ENCODE measurements around the gene KIT. TPM values are rescaled to one million over a fixed set of nuclear protein-coding genes. Genes with fewer than 3 reads are reported as not detected.
"Not testable (repeated sequence)": the region's sequence is repeated elsewhere in the genome, so short reads cannot be mapped to it uniquely, and the experiment has no call there.

Gene KIT
- total and polyA plus RNA-seq, 4 experiments from 2014 or later: 2.0 to 5.2 (median 2.6) TPM

DNA sequence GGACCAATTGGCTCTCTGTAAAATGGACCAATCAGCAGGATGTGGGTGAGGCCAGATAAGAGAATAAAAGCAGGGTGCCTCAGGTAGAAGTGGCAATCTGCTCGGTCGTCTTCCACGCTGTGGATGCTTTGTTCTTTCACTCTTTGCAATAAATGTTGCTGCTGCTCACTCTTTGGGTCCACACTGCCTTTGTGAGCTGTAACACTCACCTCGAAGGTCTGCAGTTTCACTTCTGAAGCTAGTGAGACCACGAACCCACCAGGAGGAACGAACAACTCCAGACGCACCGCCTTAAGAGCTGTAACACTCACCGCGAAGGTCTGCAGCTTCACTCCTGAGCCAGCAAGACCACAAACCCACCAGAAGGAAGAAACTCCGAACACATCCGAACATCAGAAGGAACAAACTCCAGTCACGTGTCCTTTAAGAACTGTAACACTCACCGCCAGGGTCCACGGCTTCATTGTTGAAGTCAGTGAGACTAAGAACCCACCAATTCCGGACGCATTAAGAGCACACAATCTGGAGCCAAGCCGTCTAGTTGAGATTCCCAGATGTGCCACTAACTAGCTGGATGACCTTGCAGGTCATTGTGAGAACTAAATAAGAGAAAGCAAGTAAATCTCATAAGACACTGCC, 24.5 kb upstream of the KIT start:
- CTCF ChIA-PET (ENCODE audit: partially characterized antibody); H3K4me3 ChIP-seq (ENCODE audit: low read length in 2 of 2); H3K36me3 ChIP-seq (ENCODE audit: insufficient read depth, low read length); intact Hi-C loops (cut with micrococcal nuclease); H3K9me3 Mint-ChIP-seq; H3K27me3 ChIP-seq (ENCODE audit: insufficient read depth, low read length); H3K9me3 ChIP-seq (ENCODE audit: control insufficient read depth in 1 of 2, low read length in 2 of 2); H3K4me1 Mint-ChIP-seq; H3K4me1 ChIP-seq (ENCODE audit: insufficient read depth, low read length); H3K27ac ChIP-seq (ENCODE audit: low read depth, low read length); DNase-seq; H3K27me3 Mint-ChIP-seq; POLR2A ChIA-PET (ENCODE audit: partially characterized antibody); H3K36me3 Mint-ChIP-seq: not testable (repeated sequence)
- Mint-ChIP-seq H3K27ac (peak overlapping the region in 2 of 7 donors; percentile 37 to 43), H3K4me3 (peak overlapping the region in 7 of 8 donors; percentile 67 to 85 (median 74))

- Histone ChIP-seq H3K36me3 (ENCODE audit: insufficient read depth, low read length) (no peaks in the 10 kb centered on the region), H3K27ac (ENCODE audit: low read depth, low read length) (no peak overlapping the region), H3K9me3 (ENCODE audit: control insufficient read depth in 1 of 2, low read length in 2 of 2) (no peaks in the 10 kb centered on the region), H3K4me1 (ENCODE audit: insufficient read depth, low read length) (no peaks in the 10 kb centered on the region), H3K4me3 (ENCODE audit: low read length in 2 of 2) (no peak overlapping the region), H3K27me3 (ENCODE audit: insufficient read depth, low read length) (no peaks in the 10 kb centered on the region)
- Mint-ChIP-seq H3K27me3 (peaks cover 4 to 6% of the 10 kb centered on the region in 2 donors), H3K27ac (no peak overlapping the region), H3K4me3 (no peak overlapping the region), H3K9me3 (peaks cover 0 to 4% (median under 1%) of the 10 kb centered on the region in 8 donors), H3K4me1 (peaks cover 2 to 10% (median 6%) of the 10 kb centered on the region in 4 donors), H3K36me3 (no peaks in the 10 kb centered on the region)
- no peak for DNase-seq
- intact Hi-C loops (cut with micrococcal nuclease): no loop called here
- POLR2A ChIA-PET (ENCODE audit: partially characterized antibody): no interaction called here
- CTCF ChIA-PET (ENCODE audit: partially characterized antibody): no interaction called here
Observed at GRCh38 chr4:54635318-54635717, 22.4 kb upstream of the KIT start.

- H3K9me3 ChIP-seq (ENCODE audit: control insufficient read depth in 1 of 2, low read length in 2 of 2): no peaks in the 10 kb centered on the region
- intact Hi-C loops (cut with micrococcal nuclease): no loop called here
- no peak overlapping the region for H3K4me3 ChIP-seq (ENCODE audit: low read length in 2 of 2)
- H3K4me1 ChIP-seq (ENCODE audit: insufficient read depth, low read length): no peaks in the 10 kb centered on the region
- H3K27me3 ChIP-seq (ENCODE audit: insufficient read depth, low read length): no peaks in the 10 kb centered on the region
- POLR2A ChIA-PET (ENCODE audit: partially characterized antibody): no interaction called here
- Mint-ChIP-seq H3K27me3 (peaks cover 2 to 4% of the 10 kb centered on the region in 2 donors), H3K4me1 (peaks cover 2 to 10% (median 6%) of the 10 kb centered on the region in 4 donors), H3K27ac (no peak overlapping the region), H3K36me3 (no peaks in the 10 kb centered on the region), H3K9me3 (peaks cover 0 to 3% (median 0%) of the 10 kb centered on the region in 8 donors), H3K4me3 (no peak overlapping the region)
- no peak for DNase-seq
- CTCF ChIA-PET (ENCODE audit: partially characterized antibody): no interaction called here
- H3K27ac ChIP-seq (ENCODE audit: low read depth, low read length): no peak overlapping the region
- no peaks in the 10 kb centered on the region for H3K36me3 ChIP-seq (ENCODE audit: insufficient read depth, low read length)
Observed at GRCh38 chr4:54637325-54637724, 20.4 kb upstream of the KIT start.

GRCh38 chr4:54641101-54641500, 16.7 kb upstream of the KIT start:
- H3K36me3 ChIP-seq (ENCODE audit: insufficient read depth, low read length); H3K27me3 ChIP-seq (ENCODE audit: insufficient read depth, low read length); CTCF ChIA-PET (ENCODE audit: partially characterized antibody); H3K4me1 Mint-ChIP-seq; H3K4me3 ChIP-seq (ENCODE audit: low read length in 2 of 2); DNase-seq; H3K4me3 Mint-ChIP-seq; H3K27me3 Mint-ChIP-seq; H3K9me3 ChIP-seq (ENCODE audit: control insufficient read depth in 1 of 2, low read length in 2 of 2); H3K27ac Mint-ChIP-seq; POLR2A ChIA-PET (ENCODE audit: partially characterized antibody); intact Hi-C loops (cut with micrococcal nuclease); H3K36me3 Mint-ChIP-seq; H3K4me1 ChIP-seq (ENCODE audit: insufficient read depth, low read length); H3K27ac ChIP-seq (ENCODE audit: low read depth, low read length); H3K9me3 Mint-ChIP-seq: not testable (repeated sequence)

GRCh38 chr4:54643172-54643571, 14.6 kb upstream of the KIT start:
- DNase-seq: no peak
- no peaks in the 10 kb centered on the region for H3K4me1 Mint-ChIP-seq
- Histone ChIP-seq H3K27ac (ENCODE audit: low read depth, low read length) (no peak overlapping the region), H3K4me3 (ENCODE audit: low read length in 2 of 2) (no peak overlapping the region), H3K36me3 (ENCODE audit: insufficient read depth, low read length) (no peaks in the 10 kb centered on the region), H3K9me3 (ENCODE audit: control insufficient read depth in 1 of 2, low read length in 2 of 2) (no peaks in the 10 kb centered on the region), H3K4me1 (ENCODE audit: insufficient read depth, low read length) (no peaks in the 10 kb centered on the region), H3K27me3 (ENCODE audit: insufficient read depth, low read length) (no peaks in the 10 kb centered on the region)
- CTCF ChIA-PET (ENCODE audit: partially characterized antibody): no interaction called here
- POLR2A ChIA-PET (ENCODE audit: partially characterized antibody): no interaction called here
- H3K4me3 Mint-ChIP-seq: no peak overlapping the region
- H3K27ac Mint-ChIP-seq: no peak overlapping the region
- H3K27me3 Mint-ChIP-seq: no peaks in the 10 kb centered on the region
- H3K9me3 Mint-ChIP-seq: no peaks in the 10 kb centered on the region
- intact Hi-C loops (cut with micrococcal nuclease): no loop called here
- no peaks in the 10 kb centered on the region for H3K36me3 Mint-ChIP-seq

- no peak overlapping the region for H3K27ac Mint-ChIP-seq
- no peaks in the 10 kb centered on the region for H3K9me3 Mint-ChIP-seq
- H3K36me3 ChIP-seq (ENCODE audit: insufficient read depth, low read length): no peaks in the 10 kb centered on the region
- H3K36me3 Mint-ChIP-seq: no peaks in the 10 kb centered on the region
- H3K27ac ChIP-seq (ENCODE audit: low read depth, low read length): no peak overlapping the region
- DNase-seq: no peak
- H3K4me3 Mint-ChIP-seq: no peak overlapping the region
- H3K4me3 ChIP-seq (ENCODE audit: low read length in 2 of 2): no peak overlapping the region
- no peaks in the 10 kb centered on the region for H3K9me3 ChIP-seq (ENCODE audit: control insufficient read depth in 1 of 2, low read length in 2 of 2)
- H3K27me3 Mint-ChIP-seq: no peaks in the 10 kb centered on the region
- no peaks in the 10 kb centered on the region for H3K4me1 ChIP-seq (ENCODE audit: insufficient read depth, low read length)
- H3K4me1 Mint-ChIP-seq: no peaks in the 10 kb centered on the region
- ChIA-PET POLR2A (ENCODE audit: partially characterized antibody) (no interaction called here), CTCF (ENCODE audit: partially characterized antibody) (no interaction called here)
- no peaks in the 10 kb centered on the region for H3K27me3 ChIP-seq (ENCODE audit: insufficient read depth, low read length)
- intact Hi-C loops (cut with micrococcal nuclease): no loop called here
Observed at GRCh38 chr4:54643958-54644751, 13.6 kb upstream of the KIT start.

- Histone ChIP-seq H3K27me3 (ENCODE audit: insufficient read depth, low read length) (no peaks in the 10 kb centered on the region), H3K27ac (ENCODE audit: low read depth, low read length) (no peak overlapping the region), H3K4me1 (ENCODE audit: insufficient read depth, low read length) (no peaks in the 10 kb centered on the region), H3K4me3 (ENCODE audit: low read length in 2 of 2) (no peak overlapping the region), H3K36me3 (ENCODE audit: insufficient read depth, low read length) (no peaks in the 10 kb centered on the region), H3K9me3 (ENCODE audit: control insufficient read depth in 1 of 2, low read length in 2 of 2) (no peaks in the 10 kb centered on the region)
- ChIA-PET CTCF (ENCODE audit: partially characterized antibody) (no interaction called here), POLR2A (ENCODE audit: partially characterized antibody) (no interaction called here)
- intact Hi-C loops (cut with micrococcal nuclease): no loop called here
- Mint-ChIP-seq H3K27me3 (no peaks in the 10 kb centered on the region), H3K4me3 (no peak overlapping the region), H3K4me1 (no peaks in the 10 kb centered on the region), H3K9me3 (no peaks in the 10 kb centered on the region), H3K27ac (no peak overlapping the region), H3K36me3 (no peaks in the 10 kb centered on the region)
- no peak for DNase-seq
Observed at GRCh38 chr4:54645830-54646229, 11.9 kb upstream of the KIT start.
